Esophagus squamous epithelium (tissue), 5 donors: ENCODE results near the gene OST4. TPM values are rescaled to one million over a fixed set of nuclear protein-coding genes. Genes with fewer than 3 reads are reported as not detected.
A peak's percentile ranks its signal among the peaks of the same experiment; 100 is the strongest.

Experiments used
- DNase-seq: peaks from one replicate; lab custom pipeline; 2025; lab: John Stamatoyannopoulos, UW
- H3K27ac ChIP-seq, 4 donors: fragments of 200-600 bp; sonication (generic); one replicate each; pipeline ENCODE4 v1.5.1; 2016 to 2019; ENCODE audit warnings: mild to moderate bottlenecking in 1 of 4
- H3K27me3 ChIP-seq, 4 donors: fragments of 200-600 bp; sonication (generic); 1 replicate in 3 of 4; 2 replicates in 1 of 4; pipeline versions ENCODE4 v1.5.1 to v1.6.0; 2017 to 2021; ENCODE audit warnings: antibody characterized with exemption in 1 of 4
- H3K36me3 ChIP-seq, 3 donors: fragments of 200-600 bp; sonication (generic); one replicate each; pipeline ENCODE4 v1.5.1; 2016 to 2019
- H3K4me1 ChIP-seq, 3 donors: fragments of 200-600 bp; sonication (generic); one replicate each; pipeline ENCODE4 v1.5.1; 2017 to 2019
- H3K4me3 ChIP-seq, 4 donors: fragments of 200-600 bp; sonication (generic); 1 replicate in 3 of 4; 2 replicates in 1 of 4; pipeline ENCODE4 v1.5.1; 2016 to 2019; ENCODE audit warnings: mild to moderate bottlenecking in 2 of 4, moderate library complexity in 1 of 4
- H3K9me3 ChIP-seq, 3 donors: fragments of 200-600 bp; sonication (generic); one replicate each; pipeline ENCODE4 v1.5.1; 2016 to 2019
- CTCF ChIP-seq, 6 experiments: fragments of 450-650 bp in 4 of 6; fragments of 200-600 bp in 2 of 6; sonication (generic) in 2 of 6; IDR thresholded peaks; one replicate each; pipeline ENCODE4 v1.5.1; 2016 to 2019; ENCODE audit warnings: antibody characterized with exemption in 6 of 6, mild to moderate bottlenecking in 4 of 6, moderate library complexity in 4 of 6
- POLR2A ChIP-seq, 4 donors: fragments of 450-650 bp; IDR thresholded peaks; one replicate each; pipeline ENCODE4 v1.6.1; 2017; ENCODE audit warnings: antibody characterized with exemption in 4 of 4, mild to moderate bottlenecking in 4 of 4, moderate library complexity in 3 of 4
- WGBS, 2 donors: methylation state at CpG; one replicate each; pipeline ENCODE4 v1.1.5; 2018; 5-methylcytosine and 5-hydroxymethylcytosine counted together
- intact Hi-C: fragments of 100-400 bp; cut with DNase I; formaldehyde crosslinking; loops from one replicate; pipeline ENCODE4 v1.15.0; 2022
- total RNA-seq, 4 donors: library from RNA; depleted of rRNA; stranded (reverse); fragments of >200 nt; gene quantifications; one replicate each; pipeline ENCODE4 v1.1.0, GENCODE V29; 2016
- donor health status: DM: yes; HTN: yes; CAD: no.

Gene OST4
- total RNA-seq, 4 donors from 2014 or later, result 149 to 242 (median 193) TPM

GRCh38 chr2:27080140-27080469, 8.7 kb upstream of the OST4 start:
- peaks cover 24 to 88% (median 32%) of the 10 kb centered on the region in 3 donors for H3K4me1 ChIP-seq
- no peaks in the 10 kb centered on the region for H3K27me3 ChIP-seq
- 73 to 82% methylated on average over 6 of the region's 7 CpGs for WGBS, 2 donors
- intact Hi-C loops, result no loop called here
- TF ChIP-seq CTCF (IDR thresholded peaks at IDR 0.05) (no peak), POLR2A (IDR thresholded peaks at IDR 0.05) (no peak)
- no peaks in the 10 kb centered on the region for H3K36me3 ChIP-seq
- peak overlapping the region; percentile 71 to 98 (median 84) for H3K27ac ChIP-seq
- DNase-seq, result no peak
- H3K9me3 ChIP-seq, result no peaks in the 10 kb centered on the region
- peak overlapping the region in 3 of 4 donors; percentile 43 to 63 (median 53) for H3K4me3 ChIP-seq

- Histone ChIP-seq H3K9me3 (no peaks in the 10 kb centered on the region), H3K4me1 (peaks cover 21 to 90% (median 36%) of the 10 kb centered on the region in 3 donors), H3K27ac (peak overlapping the region; percentile 71 to 98 (median 84)), H3K27me3 (no peaks in the 10 kb centered on the region), H3K4me3 (peak overlapping the region; percentile 28 to 63 (median 48)), H3K36me3 (no peaks in the 10 kb centered on the region)
- DNase-seq, result no peak
- TF ChIP-seq CTCF (IDR thresholded peaks at IDR 0.05) (no peak), POLR2A (IDR thresholded peaks at IDR 0.05) (no peak)
- WGBS, 2 donors, result 76 to 81% methylated on average over 4 to 7 of the region's 14 CpGs
- intact Hi-C loops, result no loop called here
Observed at GRCh38 chr2:27079233-27080139, 8.0 kb upstream of the OST4 start.

- 40 to 57% methylated on average over 17 to 23 of the region's 41 CpGs for WGBS, 2 donors
- Histone ChIP-seq H3K9me3 (no peaks in the 10 kb centered on the region), H3K4me1 (peaks cover 21 to 91% (median 37%) of the 10 kb centered on the region in 3 donors), H3K27me3 (no peaks in the 10 kb centered on the region), H3K4me3 (peak within 1 kb of the TSS; percentile 28 to 63 (median 48)), H3K36me3 (no peaks in the 10 kb centered on the region), H3K27ac (peak within 1 kb of the TSS; percentile 71 to 98 (median 84))
- DNase-seq, result no peak
- intact Hi-C loops, result no loop called here
- TF ChIP-seq POLR2A (IDR thresholded peaks at IDR 0.05), result peak in 2 of 4 donors; percentile 13 to 41
- no peak for TF ChIP-seq CTCF (IDR thresholded peaks at IDR 0.05)
Observed at GRCh38 chr2:27078267-27079194, 7.1 kb upstream of the OST4 start, which contains the start of gene EMILIN1. Gene EMILIN1, plus strand, starts transcription at chr2:27078615. Its CDS starts 451 bp downstream, at chr2:27079066.

- peak overlapping the region in 3 of 4 donors; percentile 29 to 98 (median 83) for H3K27ac ChIP-seq
- no peaks in the 10 kb centered on the region for H3K27me3 ChIP-seq
- peaks cover 20 to 91% (median 44%) of the 10 kb centered on the region in 3 donors for H3K4me1 ChIP-seq
Observed at GRCh38 chr2:27077231-27077630, 5.8 kb upstream of the OST4 start.

More at GRCh38 chr2:27077231-27077630, 5.8 kb upstream of the OST4 start:
- no peak for TF ChIP-seq CTCF (IDR thresholded peaks at IDR 0.05)
- no peak for TF ChIP-seq POLR2A (IDR thresholded peaks at IDR 0.05)
- no peak for DNase-seq
- Histone ChIP-seq H3K4me3 (no peak overlapping the region), H3K9me3 (no peaks in the 10 kb centered on the region), H3K36me3 (no peaks in the 10 kb centered on the region)
- intact Hi-C loops, result no loop called here
- WGBS, 2 donors, result 62 to 67% methylated on average over 7 of the region's 7 CpGs
